Mesendoderm (in vitro differentiated cells): ENCODE measurements around the gene POM121C.
"Not testable (repeated sequence)": the region's sequence is repeated elsewhere in the genome, so short reads cannot be mapped to it uniquely, and the experiment has no call there.

Source experiments
- DNase-seq: peaks from one replicate; pipeline ENCODE4 v3.0.0; 2013
- H2AK5ac ChIP-seq: 2 replicates; pipeline ENCODE4 v1.6.1; 2013; ENCODE audit warnings: low read length, inconsistent platforms
- H2BK120ac ChIP-seq: 2 replicates; pipeline ENCODE4 v1.6.1; 2013; ENCODE audit warnings: low read depth, mild to moderate bottlenecking, low read length, moderate library complexity, mixed read lengths
- H2BK15ac ChIP-seq: replicated peaks from 2 replicates; pipeline ENCODE4 v1.6.1; 2013; ENCODE audit warnings: low read depth, mild to moderate bottlenecking, moderate library complexity
- H2BK5ac ChIP-seq: 2 replicates; pipeline ENCODE4 v1.6.1; 2013; ENCODE audit warnings: low read length, inconsistent platforms
- H3K18ac ChIP-seq: 2 replicates; pipeline ENCODE4 v1.6.1; 2013; ENCODE audit warnings: mild to moderate bottlenecking, low read length, mixed read lengths
- H3K23ac ChIP-seq: one replicate; pipeline ENCODE4 v1.6.1; 2013; ENCODE audit warnings: low read length
- H3K27ac ChIP-seq: 2 replicates; pipeline ENCODE4 v1.5.1; 2013; ENCODE audit warnings: low read depth, mild to moderate bottlenecking, inconsistent platforms, low read length, moderate library complexity
- H3K27me3 ChIP-seq: 2 replicates; pipeline ENCODE4 v1.6.1; 2013; ENCODE audit warnings: low read length, control low read depth, mild to moderate bottlenecking, inconsistent platforms; ENCODE audit not compliant: insufficient read depth, poor library complexity
- H3K36me3 ChIP-seq: 2 replicates; pipeline ENCODE4 v1.6.1; 2013; ENCODE audit warnings: low read length, inconsistent platforms; ENCODE audit not compliant: control insufficient read depth, insufficient read depth
- H3K4ac ChIP-seq: one replicate; pipeline ENCODE4 v1.6.1; 2013; ENCODE audit warnings: low read depth, mild to moderate bottlenecking, low read length, moderate library complexity
- H3K4me1 ChIP-seq: 2 replicates; pipeline ENCODE4 v1.6.1; 2013; ENCODE audit warnings: low read depth, low read length, inconsistent platforms; ENCODE audit not compliant: control insufficient read depth
- H3K4me2 ChIP-seq: 2 replicates; pipeline ENCODE4 v1.6.1; 2013; ENCODE audit warnings: low read length
- H3K4me3 ChIP-seq: 2 replicates; pipeline ENCODE4 v1.5.1; 2013; ENCODE audit warnings: mild to moderate bottlenecking, low read length
- H3K56ac ChIP-seq: one replicate; pipeline ENCODE4 v1.6.1; 2013; ENCODE audit warnings: low read length
- H3K79me1 ChIP-seq: 2 replicates; pipeline ENCODE4 v1.6.1; 2013; ENCODE audit warnings: low read length, inconsistent platforms
- H3K79me2 ChIP-seq: 2 replicates; pipeline ENCODE4 v1.6.1; 2013; ENCODE audit warnings: mild to moderate bottlenecking, low read length; ENCODE audit not compliant: control insufficient read depth, insufficient read depth
- H3K9ac ChIP-seq: 2 replicates; pipeline ENCODE4 v1.6.1; 2013; ENCODE audit warnings: low read length, inconsistent platforms
- H4K5ac ChIP-seq: one replicate; pipeline ENCODE4 v1.6.1; 2013; ENCODE audit warnings: low read length
- H4K8ac ChIP-seq: one replicate; pipeline ENCODE4 v1.6.1; 2013; ENCODE audit warnings: low read depth, mild to moderate bottlenecking, control low read depth, low read length, moderate library complexity
- WGBS: extraction: QIAGEN DNeasy Blood & Tissue Kit; methylation state at CpG from one replicate; pipeline ENCODE4 v1.1.7; 2013; ENCODE audit warnings: low lambda C conversion rate, missing lambda C conversion rate; ENCODE audit not compliant: insufficient coverage; ENCODE audit errors: extremely low coverage; 5-methylcytosine and 5-hydroxymethylcytosine counted together

The POM121C gene

DNA sequence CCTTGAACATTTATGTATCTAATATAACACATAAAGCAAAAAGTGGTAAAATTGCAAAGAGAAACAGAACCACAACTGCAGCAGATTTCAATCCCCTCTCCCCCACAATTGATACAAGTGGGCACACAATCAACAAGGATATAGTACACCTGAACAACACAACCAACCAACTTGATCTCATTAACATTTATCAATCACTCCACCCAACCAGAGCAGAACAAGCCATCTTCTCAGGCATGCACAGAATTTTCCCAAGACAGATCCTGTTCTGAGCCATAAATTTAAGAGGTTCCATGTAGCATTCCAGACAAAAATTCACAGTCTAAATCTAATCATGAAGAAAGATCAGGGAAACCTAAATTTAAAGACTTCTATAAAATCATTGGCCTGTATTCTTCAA, 5.8 kb downstream of the POM121C start:
- not testable (repeated sequence) for H2AK5ac ChIP-seq, H3K18ac ChIP-seq, DNase-seq, H3K23ac ChIP-seq, H3K56ac ChIP-seq, H4K8ac ChIP-seq, H3K4me1 ChIP-seq, H2BK15ac ChIP-seq, H3K36me3 ChIP-seq, H3K4ac ChIP-seq, H3K79me1 ChIP-seq, H3K4me3 ChIP-seq, H2BK5ac ChIP-seq, H3K27me3 ChIP-seq, H3K79me2 ChIP-seq, H4K5ac ChIP-seq, H3K27ac ChIP-seq, H3K9ac ChIP-seq, H2BK120ac ChIP-seq, H3K4me2 ChIP-seq

DNA sequence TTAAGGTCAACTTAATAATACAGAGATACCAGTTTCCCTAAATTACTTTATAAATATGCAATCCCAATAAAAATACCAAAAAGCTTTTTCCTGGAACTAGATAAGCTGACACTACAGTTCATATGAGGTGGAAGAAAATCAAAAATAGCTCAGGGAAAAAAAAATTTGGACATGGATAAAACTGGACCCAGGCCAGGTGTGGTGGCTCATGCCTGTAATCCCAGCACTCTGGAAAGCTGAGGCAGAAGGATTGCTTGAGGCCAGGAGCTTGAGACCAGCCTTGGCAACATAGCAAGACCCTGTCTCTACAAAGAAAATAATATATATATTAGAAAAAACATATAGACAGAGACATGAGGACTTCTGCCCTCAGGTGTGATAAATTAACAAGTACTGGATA, 8.6 kb downstream of the POM121C start:
- H3K4ac ChIP-seq, H3K27me3 ChIP-seq, H3K79me1 ChIP-seq, H3K36me3 ChIP-seq, H3K23ac ChIP-seq, H2BK120ac ChIP-seq, H3K9ac ChIP-seq, H3K4me3 ChIP-seq, H2BK5ac ChIP-seq, H3K4me2 ChIP-seq, H3K27ac ChIP-seq, H2BK15ac ChIP-seq, DNase-seq, H4K8ac ChIP-seq, H4K5ac ChIP-seq, H3K4me1 ChIP-seq, H2AK5ac ChIP-seq, H3K79me2 ChIP-seq, H3K18ac ChIP-seq, H3K56ac ChIP-seq: not testable (repeated sequence)

- H3K9ac ChIP-seq, H4K8ac ChIP-seq, H2AK5ac ChIP-seq, H3K27me3 ChIP-seq, H3K27ac ChIP-seq, H3K36me3 ChIP-seq, H3K4me2 ChIP-seq, H3K4ac ChIP-seq, H2BK5ac ChIP-seq, H2BK120ac ChIP-seq, H3K79me1 ChIP-seq, H3K4me3 ChIP-seq, H3K18ac ChIP-seq, H4K5ac ChIP-seq, DNase-seq, H3K56ac ChIP-seq, H2BK15ac ChIP-seq, H3K4me1 ChIP-seq, H3K79me2 ChIP-seq, H3K23ac ChIP-seq: not testable (repeated sequence)
- WGBS: no CpG with 5 or more reads among the region's 4 CpGs
These were observed 15.9 kb downstream of the POM121C start for GRCh38 chr7:75470166-75470565.

DNA sequence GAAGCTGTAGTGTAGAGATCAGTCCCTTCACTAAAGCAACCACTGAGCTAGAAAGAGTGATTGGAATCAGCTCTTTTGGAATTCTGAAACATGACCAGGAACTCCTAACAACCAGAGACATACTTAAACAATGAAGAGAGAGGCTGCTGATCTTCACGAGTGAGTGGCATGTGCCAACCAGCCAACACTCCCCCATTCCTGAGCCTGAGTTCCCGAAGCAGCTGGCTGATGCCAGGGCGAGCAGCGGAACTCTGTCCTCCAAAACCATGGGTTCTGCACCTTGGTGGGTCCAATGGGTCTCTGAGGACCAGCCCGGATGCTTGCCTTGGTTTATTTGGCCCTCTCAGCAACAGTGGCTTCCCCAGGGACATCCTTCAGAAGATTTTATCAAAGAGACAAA, 25.6 kb downstream of the POM121C start:
- H3K9ac ChIP-seq, H2BK5ac ChIP-seq, H2BK15ac ChIP-seq, H3K36me3 ChIP-seq, H3K4me3 ChIP-seq, H4K8ac ChIP-seq, H3K79me1 ChIP-seq, H4K5ac ChIP-seq, H3K4me1 ChIP-seq, H3K79me2 ChIP-seq, H3K4me2 ChIP-seq, H2AK5ac ChIP-seq, H3K4ac ChIP-seq, H2BK120ac ChIP-seq, H3K18ac ChIP-seq, H3K23ac ChIP-seq, H3K27me3 ChIP-seq, DNase-seq, H3K27ac ChIP-seq, H3K56ac ChIP-seq: not testable (repeated sequence)
- no CpG with 5 or more reads among the region's 5 CpGs for WGBS

- not testable (repeated sequence) for H4K5ac ChIP-seq, H3K4me1 ChIP-seq, H2AK5ac ChIP-seq, H2BK5ac ChIP-seq, H3K56ac ChIP-seq, H3K9ac ChIP-seq, H2BK120ac ChIP-seq, H3K27ac ChIP-seq, H3K4me2 ChIP-seq, H3K18ac ChIP-seq, H3K4me3 ChIP-seq, H3K79me1 ChIP-seq, H3K36me3 ChIP-seq, H3K23ac ChIP-seq, H3K79me2 ChIP-seq, DNase-seq, H3K4ac ChIP-seq, H3K27me3 ChIP-seq, H4K8ac ChIP-seq, H2BK15ac ChIP-seq
- no CpG with 5 or more reads among the region's 5 CpGs for WGBS
These were observed 28.1 kb downstream of the POM121C start for GRCh38 chr7:75458034-75458433.

DNA sequence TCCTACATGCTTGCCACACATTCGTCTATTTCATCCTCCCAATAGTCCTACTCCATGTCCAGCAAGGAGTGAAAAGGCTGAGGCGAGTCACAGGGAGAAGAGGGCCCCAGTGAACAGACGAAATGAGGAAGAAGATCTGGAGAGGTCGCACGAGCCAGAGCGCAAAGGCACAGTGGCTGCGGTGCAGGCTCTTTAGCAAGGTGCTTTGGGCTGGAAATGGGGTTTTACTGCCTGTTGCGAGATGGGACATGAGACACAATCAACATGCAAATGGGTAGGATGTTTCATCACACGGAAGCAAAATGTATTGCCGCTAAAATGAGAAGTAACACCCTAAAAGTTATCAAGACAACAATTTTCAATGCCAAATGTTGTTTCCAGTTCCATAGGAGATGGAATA, 29.7 kb downstream of the POM121C start:
- H4K8ac ChIP-seq, H4K5ac ChIP-seq, H3K9ac ChIP-seq, H3K27me3 ChIP-seq, H3K18ac ChIP-seq, H3K36me3 ChIP-seq, H3K4me2 ChIP-seq, H2BK120ac ChIP-seq, H3K56ac ChIP-seq, H3K79me2 ChIP-seq, H3K4me3 ChIP-seq, H3K23ac ChIP-seq, H3K27ac ChIP-seq, H3K4me1 ChIP-seq, H3K4ac ChIP-seq, H2BK5ac ChIP-seq, H2AK5ac ChIP-seq, DNase-seq, H2BK15ac ChIP-seq, H3K79me1 ChIP-seq: not testable (repeated sequence)
- no CpG with 5 or more reads among the region's 10 CpGs for WGBS
